A549 (cell line): Measurements from ENCODE around the gene SRGAP1.

Experiments
- CTCF ChIP-seq: fragments of >200 bp; sonication (Bioruptor Twin); formaldehyde crosslinking; IDR thresholded peaks from 3 replicates; pipeline ENCODE4 v1.5.1; 2016
- POLR2A ChIP-seq: IDR thresholded peaks from 2 replicates; pipeline ENCODE4 v1.6.1; 2012; ENCODE audit warnings: mild to moderate bottlenecking, low read length

- no peak for TF ChIP-seq CTCF
- TF ChIP-seq POLR2A, result no peak
Measured at GRCh38 chr12:64053117-64053516, 208.6 kb downstream of the SRGAP1 start.
